ENCODE results near the gene FAM180A. TPM values are rescaled to one million over a fixed set of nuclear protein-coding genes. Genes with fewer than 3 reads are reported as not detected.
"Not testable (repeated sequence)": the region's sequence is repeated elsewhere in the genome, so short reads cannot be mapped to it uniquely, and the experiment has no call there.

The FAM180A gene
- total RNA-seq, 1 experiment from 2014 or later = not detected

GRCh38 chr7:135740889-135741288 is 7.7 kb downstream of the FAM180A start (continued):
- no peak for TF ChIP-seq ATF2 (CRISPR knock-in tag; IDR thresholded peaks at IDR 0.05; ENCODE audit: borderline replicate concordance, low read depth)
- no peak for TF ChIP-seq CREM (CRISPR knock-in tag; IDR thresholded peaks at IDR 0.05)
- TF ChIP-seq ZNF532 (CRISPR knock-in tag; IDR thresholded peaks at IDR 0.05; ENCODE audit: borderline replicate concordance) = no peak
- TF ChIP-seq MAX (CRISPR knock-in tag; IDR thresholded peaks at IDR 0.05) = no peak

- H3K9me3 Mint-ChIP-seq, POLR2A ChIA-PET: not testable (repeated sequence)
Observed at GRCh38 chr7:135737306-135737647, 11.3 kb downstream of the FAM180A start.

GRCh38 chr7:135736586-135737305 is 11.9 kb downstream of the FAM180A start:
- no peak for DNase-seq (ENCODE audit: low spot score)
- Mint-ChIP-seq H3K27ac (no peak overlapping the region), H3K9me3 (no peaks in the 10 kb centered on the region), H3K36me3 (no peaks in the 10 kb centered on the region), H3K4me1 (no peaks in the 10 kb centered on the region), H3K4me3 (no peak overlapping the region), H3K27me3 (ENCODE audit: low read depth) (no peaks in the 10 kb centered on the region; the same call in 1 of the 2 replicates)
- CTCF ChIA-PET = interaction anchor here (0.7 to 4.6 kb wide), 7 partner anchors 8 to 194 kb away, joined by 3 to 22 read pairs (median 3); partner anchors contain the start of gene SLC13A4
- ATAC-seq = no peak; the same call in 1 of the 2 replicates
- POLR2A ChIA-PET = no interaction called here
- TF ChIP-seq IRF2 (CRISPR knock-in tag; IDR thresholded peaks at IDR 0.05; ENCODE audit: borderline replicate concordance, low read depth) (no peak), MXD4 (CRISPR knock-in tag; IDR thresholded peaks at IDR 0.05; ENCODE audit: borderline replicate concordance) (no peak), HMGXB4 (CRISPR knock-in tag; IDR thresholded peaks at IDR 0.05) (no peak), ZNF263 (CRISPR knock-in tag; IDR thresholded peaks at IDR 0.05; ENCODE audit: low read depth) (no peak), STAT6 (CRISPR knock-in tag; conservative IDR thresholded peaks at IDR 0.05; ENCODE audit: low read depth) (no peak), FOXK1 (CRISPR knock-in tag; IDR thresholded peaks at IDR 0.05) (no peak), ZNF532 (CRISPR knock-in tag; IDR thresholded peaks at IDR 0.05; ENCODE audit: borderline replicate concordance) (no peak), NR1H2 (CRISPR knock-in tag; IDR thresholded peaks at IDR 0.05) (no peak), CBFB (CRISPR knock-in tag; IDR thresholded peaks at IDR 0.05; ENCODE audit: low read depth) (no peak), RELA (CRISPR knock-in tag; IDR thresholded peaks at IDR 0.05; ENCODE audit: borderline replicate concordance) (no peak), ZBTB21 (CRISPR knock-in tag; IDR thresholded peaks at IDR 0.05; ENCODE audit: borderline replicate concordance) (no peak), NR3C1 (CRISPR knock-in tag; conservative IDR thresholded peaks at IDR 0.05; ENCODE audit: low read depth) (no peak), ESRRA (CRISPR knock-in tag; IDR thresholded peaks at IDR 0.05; ENCODE audit: borderline replicate concordance) (no peak)

More at GRCh38 chr7:135737306-135737647, 11.3 kb downstream of the FAM180A start:
- not testable (repeated sequence) for H3K4me3 Mint-ChIP-seq; ATAC-seq; H3K36me3 Mint-ChIP-seq; H3K27ac Mint-ChIP-seq; H3K4me1 Mint-ChIP-seq; H3K27me3 Mint-ChIP-seq (ENCODE audit: low read depth); DNase-seq (ENCODE audit: low spot score)
- CTCF ChIA-PET = interaction anchor here (0.6 to 4.6 kb wide), 7 partner anchors 9 to 468 kb away, joined by 3 to 22 read pairs (median 3); partner anchors contain the start of gene SLC13A4

Data from WTC11 (cell line).